ENCODE results near the gene STAG3.

STAG3 gene

DNA sequence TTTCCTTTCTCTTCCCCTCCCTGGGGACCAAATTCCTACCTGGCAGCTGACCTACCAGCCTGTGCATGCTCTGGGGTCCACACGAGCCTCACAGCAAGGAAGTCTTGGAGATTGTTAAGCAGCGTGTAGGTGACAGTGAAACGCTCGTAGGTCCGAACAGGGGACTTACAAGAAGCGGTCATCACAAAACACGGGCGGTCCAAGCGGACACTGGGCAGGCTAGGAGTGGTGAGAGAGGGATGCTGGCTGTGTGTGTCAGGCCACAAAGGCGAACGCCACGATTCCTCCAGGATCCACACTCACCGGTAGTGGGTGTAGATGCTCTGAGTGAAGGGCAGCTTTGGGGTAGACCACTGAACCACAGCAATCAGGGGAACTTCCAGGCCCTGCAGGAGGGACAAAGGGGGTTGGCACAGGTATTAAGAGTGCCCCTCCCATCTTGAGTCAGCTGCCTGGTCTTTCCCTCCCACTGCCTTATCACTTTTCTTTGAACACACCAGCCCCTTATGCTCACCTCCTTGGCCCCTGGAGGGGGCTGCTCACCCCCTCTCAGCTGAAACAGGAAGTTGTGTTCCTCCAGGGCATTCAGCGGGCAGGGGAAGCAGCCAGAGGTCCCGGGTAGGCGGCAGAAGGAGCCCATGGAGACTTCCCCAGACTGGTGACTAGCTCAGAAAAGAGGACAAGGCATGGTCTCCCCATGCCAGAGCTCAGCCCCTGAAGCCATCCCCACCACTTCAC lies 21.2 kb upstream of the STAG3 start:
- H3K4me3 ChIP-seq (replicated peaks; ENCODE audit: low read depth, low read length), result no peak overlapping the region
- TF ChIP-seq, protein P1, sequence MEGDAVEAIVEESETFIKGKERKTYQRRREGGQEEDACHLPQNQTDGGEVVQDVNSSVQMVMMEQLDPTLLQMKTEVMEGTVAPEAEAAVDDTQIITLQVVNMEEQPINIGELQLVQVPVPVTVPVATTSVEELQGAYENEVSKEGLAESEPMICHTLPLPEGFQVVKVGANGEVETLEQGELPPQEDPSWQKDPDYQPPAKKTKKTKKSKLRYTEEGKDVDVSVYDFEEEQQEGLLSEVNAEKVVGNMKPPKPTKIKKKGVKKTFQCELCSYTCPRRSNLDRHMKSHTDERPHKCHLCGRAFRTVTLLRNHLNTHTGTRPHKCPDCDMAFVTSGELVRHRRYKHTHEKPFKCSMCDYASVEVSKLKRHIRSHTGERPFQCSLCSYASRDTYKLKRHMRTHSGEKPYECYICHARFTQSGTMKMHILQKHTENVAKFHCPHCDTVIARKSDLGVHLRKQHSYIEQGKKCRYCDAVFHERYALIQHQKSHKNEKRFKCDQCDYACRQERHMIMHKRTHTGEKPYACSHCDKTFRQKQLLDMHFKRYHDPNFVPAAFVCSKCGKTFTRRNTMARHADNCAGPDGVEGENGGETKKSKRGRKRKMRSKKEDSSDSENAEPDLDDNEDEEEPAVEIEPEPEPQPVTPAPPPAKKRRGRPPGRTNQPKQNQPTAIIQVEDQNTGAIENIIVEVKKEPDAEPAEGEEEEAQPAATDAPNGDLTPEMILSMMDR (IDR thresholded peaks at IDR 0.05; ENCODE audit: low read length, missing control alignments), result no peak
- no peak for DNase-seq (ENCODE audit: low read depth)

DNA sequence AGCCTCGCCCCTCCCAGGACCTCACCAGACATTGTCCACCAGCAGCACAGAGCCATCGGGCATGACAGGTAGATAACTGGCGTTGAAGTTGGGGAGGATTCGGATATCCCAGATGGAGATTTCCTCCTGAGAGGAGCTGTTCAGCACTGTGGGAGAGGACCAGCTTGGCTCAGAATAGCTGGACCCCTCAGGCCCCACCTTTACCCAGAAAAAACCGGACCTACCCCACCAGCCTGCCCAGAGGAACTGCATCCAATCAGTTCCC lies 20.7 kb upstream of the STAG3 start:
- TF ChIP-seq, protein P1 (IDR thresholded peaks at IDR 0.05; ENCODE audit: low read length, missing control alignments), result no peak
- DNase-seq (ENCODE audit: low read depth), result no peak
- H3K4me3 ChIP-seq (replicated peaks; ENCODE audit: low read depth, low read length), result peak overlapping the region; percentile 66

DNA sequence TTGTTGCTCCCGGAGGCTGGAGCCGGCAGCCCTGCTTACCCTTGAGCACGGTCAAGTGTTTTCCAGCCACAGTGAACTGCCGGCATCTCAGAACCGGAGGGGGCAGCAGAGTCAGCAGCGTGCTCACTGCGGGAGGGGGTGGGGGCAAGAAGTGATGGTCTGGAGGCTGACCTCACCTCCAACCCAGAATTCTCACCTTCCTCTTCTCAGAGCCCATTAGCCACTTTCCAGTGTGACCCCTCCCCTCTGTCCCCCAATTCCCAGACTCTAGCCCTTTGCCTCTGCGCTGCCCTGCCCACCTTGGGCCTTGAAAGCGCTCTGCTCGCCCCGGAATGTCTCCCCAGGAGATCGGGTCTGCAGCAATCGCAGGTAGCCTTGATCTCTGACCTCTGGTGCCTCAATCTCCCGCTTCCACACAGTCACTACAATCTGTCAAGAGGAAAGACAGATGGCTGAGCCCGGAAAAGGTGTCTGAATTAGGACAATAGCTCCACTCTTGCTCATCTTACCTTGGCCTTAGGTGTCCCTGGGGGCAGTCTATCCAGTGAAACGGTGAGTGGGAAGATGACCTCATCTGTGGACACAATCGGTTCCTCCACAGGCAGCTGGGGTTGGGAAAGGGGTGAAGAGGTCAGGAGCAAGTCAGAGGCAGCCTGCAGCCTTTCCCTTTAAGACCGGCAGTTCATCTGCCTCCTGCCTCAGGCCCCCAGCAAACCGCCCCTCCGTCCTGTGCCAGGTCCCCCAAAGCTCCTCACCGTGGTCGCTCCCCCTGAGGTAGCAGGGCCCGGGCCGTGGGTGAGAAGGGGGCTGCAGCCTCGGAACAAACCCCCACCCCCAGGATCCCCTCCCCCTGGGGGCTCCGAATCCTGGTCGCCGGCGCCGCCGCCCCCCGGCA lies 20.1 kb upstream of the STAG3 start:
- peak overlapping the region; percentile 66 for H3K4me3 ChIP-seq (replicated peaks; ENCODE audit: low read depth, low read length)
- peak; percentile 55 for DNase-seq (ENCODE audit: low read depth)
- TF ChIP-seq, protein P1 (IDR thresholded peaks at IDR 0.05; ENCODE audit: low read length, missing control alignments), result peak; percentile 27

DNA sequence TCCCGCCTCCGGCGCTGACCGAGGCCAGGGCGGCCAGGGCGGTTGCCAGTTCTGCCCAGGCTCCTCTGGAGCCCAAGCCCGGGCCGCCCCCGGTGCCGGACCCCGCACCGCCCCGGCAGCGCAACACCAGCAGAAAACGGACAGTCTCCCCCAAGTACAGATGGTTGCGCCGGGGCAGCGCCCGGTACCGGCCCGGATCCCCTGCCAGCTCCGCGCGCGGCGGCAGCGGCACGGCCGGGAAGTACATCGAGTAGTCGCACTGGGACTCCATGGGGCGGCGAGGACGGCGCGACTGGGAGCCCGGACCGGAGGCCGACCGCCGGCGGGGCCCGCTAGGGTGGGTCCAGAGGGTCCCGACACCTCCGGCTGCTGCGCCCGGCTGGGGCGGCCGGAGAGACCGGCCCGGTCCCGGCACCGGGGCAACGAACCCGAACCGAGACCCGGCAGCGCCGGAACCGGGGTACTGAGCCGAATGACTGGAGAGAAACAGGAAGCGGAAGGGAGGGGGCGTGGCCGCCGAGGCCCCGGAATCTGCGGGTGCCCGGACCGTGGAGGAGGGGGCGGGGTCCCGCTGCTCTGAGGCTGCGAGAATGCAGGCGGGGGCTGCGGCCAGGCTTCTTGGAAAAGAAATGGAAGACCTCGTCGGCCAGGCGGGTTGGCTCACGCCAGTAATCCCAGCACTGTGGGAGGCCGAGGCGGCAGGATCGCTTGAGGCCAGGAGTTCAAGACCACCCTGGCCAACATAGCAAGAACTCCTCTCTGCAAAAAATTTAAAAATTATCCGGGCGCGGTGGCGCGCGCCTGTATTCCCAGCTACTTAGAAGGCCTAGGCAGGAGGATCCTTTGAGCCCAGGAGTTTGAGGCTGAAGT lies 19.3 kb upstream of the STAG3 start, which contains the start of gene TRAPPC14:
Gene TRAPPC14 (minus strand): TSS at position 495 of the 870 bp plus-strand sequence. CDS start 224 bp downstream, at position 271.
- DNase-seq (ENCODE audit: low read depth), result peak; percentile 88
- peak within 1 kb of the TSS; percentile 66 for H3K4me3 ChIP-seq (replicated peaks; ENCODE audit: low read depth, low read length)
- TF ChIP-seq, protein P1 (IDR thresholded peaks at IDR 0.05; ENCODE audit: low read length, missing control alignments), result no peak

DNA sequence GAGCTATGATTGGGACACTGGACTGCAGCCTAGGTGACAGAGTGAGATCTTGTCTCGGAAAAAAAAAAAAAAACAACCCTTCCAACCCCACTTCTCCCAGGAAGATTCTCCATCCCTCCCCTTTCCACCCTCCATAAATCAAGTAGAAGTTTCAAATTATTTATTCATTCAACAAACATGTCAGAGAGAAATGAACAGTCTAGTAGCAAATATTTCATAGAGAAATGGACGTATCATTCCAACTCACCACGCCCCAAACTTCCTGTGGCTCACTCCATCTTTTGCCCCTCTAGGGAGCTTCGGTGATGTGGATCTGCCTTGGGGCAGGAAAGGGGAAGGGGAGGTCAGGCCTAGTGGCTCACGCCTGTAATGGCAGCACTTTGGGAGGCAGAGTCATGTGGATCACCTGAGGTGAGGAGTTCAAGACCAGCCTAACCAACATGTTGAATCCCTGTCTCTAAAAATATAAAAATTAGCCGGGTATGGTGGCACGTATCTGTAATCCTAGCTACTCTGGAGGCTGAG lies 18.6 kb upstream of the STAG3 start:
- H3K4me3 ChIP-seq (replicated peaks; ENCODE audit: low read depth, low read length), result peak overlapping the region; percentile 66
- TF ChIP-seq, protein P1 (IDR thresholded peaks at IDR 0.05; ENCODE audit: low read length, missing control alignments), result no peak
- no peak for DNase-seq (ENCODE audit: low read depth)

DNA sequence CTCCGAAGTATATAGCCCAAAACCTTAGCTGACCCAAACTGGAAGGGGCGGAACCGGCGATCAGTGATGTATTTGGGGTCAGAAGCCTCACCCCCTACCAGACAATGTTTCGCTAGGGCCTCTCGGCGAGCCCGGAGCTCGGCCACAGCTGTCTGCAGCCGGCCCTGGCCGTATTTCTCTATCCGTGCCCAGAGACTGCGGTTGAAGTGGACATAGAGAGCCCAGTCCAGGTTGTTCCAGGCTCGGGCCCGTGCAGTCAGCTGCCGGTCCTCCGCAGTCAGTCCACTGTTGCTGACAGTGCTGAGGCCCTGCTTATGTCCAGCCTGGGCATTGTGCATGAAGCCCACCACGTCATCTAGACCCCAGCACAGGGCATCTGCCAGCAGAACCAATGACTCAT lies 17.7 kb upstream of the STAG3 start:
- H3K4me3 ChIP-seq (replicated peaks; ENCODE audit: low read depth, low read length), result no peak overlapping the region
- TF ChIP-seq, protein P1 (IDR thresholded peaks at IDR 0.05; ENCODE audit: low read length, missing control alignments), result no peak

More for the DNA sequence above, 17.7 kb upstream of the STAG3 start:
- DNase-seq (ENCODE audit: low read depth), result no peak
